GM23248 (cell line): ENCODE results near the gene TESPA1. TPM values are rescaled to one million over a fixed set of nuclear protein-coding genes. Genes with fewer than 3 reads are reported as not detected.

Source experiments
- DNase-seq: peaks from one replicate; pipeline ENCODE4 v3.0.0-alpha.2; 2015
- H2AFZ ChIP-seq: fragments of 200-600 bp; sonication (generic); 2 replicates; pipeline ENCODE4 v1.6.1; 2016; ENCODE audit warnings: antibody characterized with exemption
- H3F3A ChIP-seq: fragments of 200-600 bp; sonication (generic); 2 replicates; pipeline ENCODE4 v1.6.1; 2016; ENCODE audit warnings: mild to moderate bottlenecking, antibody characterized with exemption, mixed run types; ENCODE audit not compliant: insufficient read depth
- H3K27ac ChIP-seq: fragments of 200-600 bp; sonication (generic); 2 replicates; pipeline ENCODE4 v1.5.1; 2016; ENCODE audit warnings: mild to moderate bottlenecking
- H3K27me3 ChIP-seq: fragments of 200-600 bp; sonication (generic); replicated peaks from 2 replicates; pipeline ENCODE4 v1.6.1; 2016; ENCODE audit warnings: mild to moderate bottlenecking; ENCODE audit not compliant: insufficient read depth
- H3K36me3 ChIP-seq: fragments of 200-600 bp; sonication (generic); 2 replicates; pipeline ENCODE4 v1.6.1; 2016; ENCODE audit warnings: low read depth, mild to moderate bottlenecking
- H3K4me1 ChIP-seq: fragments of 200-600 bp; sonication (generic); 2 replicates; pipeline ENCODE4 v1.6.1; 2016; ENCODE audit warnings: mild to moderate bottlenecking; ENCODE audit not compliant: insufficient read depth
- H3K4me2 ChIP-seq: fragments of 200-600 bp; sonication (generic); one replicate; pipeline ENCODE4 v1.6.1; 2016; ENCODE audit warnings: mild to moderate bottlenecking; ENCODE audit not compliant: unreplicated experiment
- H3K4me3 ChIP-seq: fragments of 200-600 bp; sonication (generic); 2 replicates; pipeline ENCODE4 v1.5.1; 2016; ENCODE audit warnings: mild to moderate bottlenecking
- H3K79me2 ChIP-seq: fragments of 200-600 bp; sonication (generic); 2 replicates; pipeline ENCODE4 v1.6.1; 2016; ENCODE audit warnings: mild to moderate bottlenecking; ENCODE audit not compliant: insufficient read depth
- H3K9ac ChIP-seq: fragments of 200-600 bp; sonication (generic); 2 replicates; pipeline ENCODE4 v1.6.1; 2016; ENCODE audit warnings: mild to moderate bottlenecking
- H3K9me2 ChIP-seq: fragments of 200-600 bp; sonication (generic); 2 replicates; pipeline ENCODE4 v1.6.1; 2016; ENCODE audit warnings: mixed run types, mild to moderate bottlenecking, moderate library complexity; ENCODE audit not compliant: insufficient read depth
- H3K9me3 ChIP-seq: fragments of 200-600 bp; sonication (generic); one replicate; pipeline ENCODE4 v1.6.1; 2017; ENCODE audit warnings: low read depth
- H4K20me1 ChIP-seq: fragments of 200-600 bp; sonication (generic); 2 replicates; pipeline ENCODE4 v1.6.0; 2016; ENCODE audit not compliant: insufficient read depth
- EZH2 ChIP-seq: fragments of 200-600 bp; sonication (generic); IDR thresholded peaks from 2 replicates; pipeline ENCODE4 v1.6.1; 2018; ENCODE audit warnings: antibody characterized with exemption, mild to moderate bottlenecking; ENCODE audit not compliant: insufficient read depth, poor library complexity, severe bottlenecking
- EZH2phosphoT487 ChIP-seq: fragments of 200-600 bp; sonication (generic); IDR thresholded peaks from 2 replicates; pipeline ENCODE4 v1.6.1; 2018; ENCODE audit warnings: antibody characterized with exemption, moderate library complexity, mild to moderate bottlenecking, low read depth; ENCODE audit not compliant: insufficient read depth
- WGBS, 2 experiments: methylation state at CpG; one replicate each; pipeline ENCODE4 v1.1.6; 2015 to 2017; ENCODE audit warnings: low lambda C conversion rate in 2 of 2, low coverage in 1 of 2; ENCODE audit errors: missing lambda C conversion rate in 2 of 2; 5-methylcytosine and 5-hydroxymethylcytosine counted together
- in situ Hi-C: fragments of 300-500 bp; cut with MboI; formaldehyde crosslinking; loops from 2 replicates; pipeline ENCODE4 v1.15.0; 2020
- polyA plus RNA-seq: library from polyadenylated mRNA; unstranded; fragments of >200 nt; fragmentation: Nextera tagmentation; extraction: Ambion mirVana; gene quantifications from 2 replicates; pipeline ENCODE4 v1.2.1, GENCODE V29; 2016
- total RNA-seq: library from RNA; depleted of rRNA; stranded (reverse); fragments of >200 nt; shearing (Covaris generic); gene quantifications from 2 replicates; pipeline ENCODE4 v1.2.3, GENCODE V29; 2014; rRNA removed

TESPA1 gene, protein sequence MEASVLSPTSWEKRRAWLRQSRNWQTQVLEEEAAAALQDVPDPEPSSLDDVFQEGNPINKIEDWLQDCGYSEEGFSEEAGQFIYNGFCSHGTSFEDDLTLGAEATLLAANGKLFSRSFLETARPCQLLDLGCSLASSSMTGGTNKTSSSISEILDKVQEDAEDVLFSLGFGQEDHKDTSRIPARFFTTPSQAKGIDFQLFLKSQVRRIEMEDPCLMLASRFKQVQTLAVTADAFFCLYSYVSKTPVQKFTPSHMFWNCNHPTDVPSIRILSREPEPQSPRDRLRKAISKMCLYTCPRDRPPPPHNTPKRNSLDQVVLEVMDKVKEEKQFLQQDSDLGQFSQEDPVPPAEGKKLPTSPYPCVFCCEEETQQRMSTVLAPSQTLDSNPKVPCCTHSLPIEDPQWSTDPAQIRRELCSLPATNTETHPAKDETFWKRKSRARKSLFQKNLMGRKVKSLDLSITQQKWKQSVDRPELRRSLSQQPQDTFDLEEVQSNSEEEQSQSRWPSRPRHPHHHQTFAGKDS
- not detected in 2 replicates for total RNA-seq
- not detected in 2 replicates for polyA plus RNA-seq

DNA sequence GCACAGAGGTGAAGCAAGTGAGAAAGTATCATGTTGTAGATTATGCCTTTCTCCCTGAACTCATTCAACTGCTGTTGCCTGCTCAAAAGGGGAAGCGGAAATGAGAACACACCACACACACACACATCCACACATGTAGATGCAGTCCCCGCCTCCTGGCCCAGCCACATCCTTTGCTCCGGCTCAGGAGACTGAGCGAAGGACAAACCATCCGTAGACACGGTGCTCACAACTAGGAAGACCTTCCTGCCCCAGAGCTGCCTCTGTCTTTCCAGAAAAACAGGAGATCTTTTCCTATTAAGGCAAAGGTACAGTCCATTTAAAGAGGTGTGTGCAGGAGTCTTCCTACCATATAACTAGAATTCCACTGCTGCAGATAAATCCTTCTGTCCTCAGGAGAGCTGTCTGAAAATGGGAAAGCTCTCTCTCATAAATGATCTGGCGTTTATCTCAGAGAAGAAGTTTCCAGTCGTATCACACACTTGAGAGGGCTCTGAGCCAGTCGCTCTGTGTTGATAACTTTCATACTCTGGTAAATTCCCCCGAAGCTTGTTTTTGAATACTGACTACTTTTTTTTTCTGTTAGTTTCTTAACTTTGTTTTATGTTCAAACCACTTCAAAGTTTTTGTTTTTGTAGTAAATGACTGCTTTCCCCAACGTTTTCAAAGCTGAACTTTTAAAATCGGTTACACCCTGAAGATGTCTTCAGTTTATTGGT, at the start of gene TESPA1:
Gene TESPA1 (minus strand): TSS at position 105 of the 719 bp plus-strand sequence. CDS start 10,200 bp downstream, outside the sequence.
- TF ChIP-seq EZH2 = no peak
- no peak for TF ChIP-seq EZH2phosphoT487
- WGBS, 2 experiments = 30 to 42% methylated on average over 12 of the region's 12 CpGs
- in situ Hi-C loops = no loop called here

DNA sequence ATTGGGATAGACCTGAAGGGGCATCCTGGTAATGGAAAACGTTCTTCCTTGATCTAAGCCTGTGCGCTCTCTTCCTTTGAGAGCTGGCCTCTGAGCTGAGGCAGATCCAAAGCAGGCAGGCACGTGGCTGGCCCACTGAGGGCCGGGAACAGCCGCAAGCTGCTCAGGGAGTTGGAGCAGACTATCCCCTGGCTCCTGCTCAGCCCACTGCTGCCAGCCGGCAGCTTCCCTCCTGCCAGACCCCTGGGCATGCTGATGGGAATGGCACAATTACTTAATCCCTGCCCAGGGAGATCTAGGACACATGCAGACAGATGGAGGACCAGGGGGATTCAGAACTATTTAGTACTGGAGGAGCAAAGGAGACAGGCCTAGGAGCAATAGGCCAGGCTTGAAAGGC, 49.7 kb upstream of the TESPA1 start:
- no peak for TF ChIP-seq EZH2
- no peak for TF ChIP-seq EZH2phosphoT487
- H3K9me2 ChIP-seq = no peaks in the 10 kb centered on the region
- in situ Hi-C loops = no loop called here
- H3F3A ChIP-seq = no peaks in the 10 kb centered on the region
- no peaks in the 10 kb centered on the region for H3K36me3 ChIP-seq
- H3K4me2 ChIP-seq = no peak overlapping the region
- H3K27me3 ChIP-seq = peaks cover 4% of the 10 kb centered on the region; the same call in 1 of the 2 replicates
- no peak overlapping the region for H3K9ac ChIP-seq
- no peaks in the 10 kb centered on the region for H4K20me1 ChIP-seq
- no peaks in the 10 kb centered on the region for H3K79me2 ChIP-seq
- 25 to 28% methylated on average over 6 of the region's 6 CpGs for WGBS, 2 experiments
- H3K9me3 ChIP-seq = no peaks in the 10 kb centered on the region
- no peaks in the 10 kb centered on the region for H3K4me1 ChIP-seq
- H3K27ac ChIP-seq = no peak overlapping the region
- H2AFZ ChIP-seq = no peak overlapping the region
- no peak for DNase-seq
- no peak overlapping the region for H3K4me3 ChIP-seq

More for the DNA sequence above, at the start of gene TESPA1:
- no peaks in the 10 kb centered on the region for H4K20me1 ChIP-seq
- H2AFZ ChIP-seq = no peak within 1 kb of the TSS
- no peak within 1 kb of the TSS for H3K9ac ChIP-seq
- H3F3A ChIP-seq = no peaks in the 10 kb centered on the region
- no peak within 1 kb of the TSS for H3K4me3 ChIP-seq
- no peaks in the 10 kb centered on the region for H3K4me1 ChIP-seq
- H3K27ac ChIP-seq = no peak within 1 kb of the TSS
- no peaks in the 10 kb centered on the region for H3K9me2 ChIP-seq
- H3K4me2 ChIP-seq = no peak within 1 kb of the TSS
- DNase-seq = no peak
- H3K27me3 ChIP-seq = peaks cover 14% of the 10 kb centered on the region
- H3K79me2 ChIP-seq = no peaks in the 10 kb centered on the region
- no peaks in the 10 kb centered on the region for H3K36me3 ChIP-seq
- H3K9me3 ChIP-seq = no peaks in the 10 kb centered on the region

DNA sequence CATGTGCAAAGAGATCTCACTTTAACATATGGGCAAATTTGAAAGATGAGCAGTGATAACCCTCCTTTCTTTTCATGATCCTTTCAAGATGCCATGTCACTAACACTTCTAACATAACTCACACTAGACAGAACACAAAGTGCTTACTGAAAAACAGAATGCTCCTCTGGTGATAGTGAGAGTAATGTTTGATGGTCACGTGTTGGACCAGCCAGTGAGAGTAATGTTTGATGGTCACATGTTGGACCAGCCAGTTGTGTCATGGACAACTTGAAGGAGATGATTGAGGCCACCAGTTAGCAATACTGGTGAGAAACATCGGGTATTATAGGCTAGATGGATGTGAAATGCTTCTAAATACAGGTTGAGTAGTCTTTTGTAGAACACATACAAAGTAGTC, 40.9 kb upstream of the TESPA1 start:
- Histone ChIP-seq H3K4me2 (no peak overlapping the region), H3K9me2 (no peaks in the 10 kb centered on the region), H3K9me3 (no peaks in the 10 kb centered on the region), H3K4me1 (no peaks in the 10 kb centered on the region), H3K27ac (no peak overlapping the region), H3K27me3 (no peaks in the 10 kb centered on the region), H3K36me3 (no peaks in the 10 kb centered on the region), H3K9ac (no peak overlapping the region), H2AFZ (no peak overlapping the region), H3K4me3 (no peak overlapping the region), H3F3A (no peaks in the 10 kb centered on the region), H3K79me2 (no peaks in the 10 kb centered on the region), H4K20me1 (no peaks in the 10 kb centered on the region)
- in situ Hi-C loops = no loop called here
- TF ChIP-seq EZH2 = no peak
- TF ChIP-seq EZH2phosphoT487 = no peak
- 2 to 5% methylated on average over 2 of the region's 2 CpGs for WGBS, 2 experiments
- DNase-seq = no peak

DNA sequence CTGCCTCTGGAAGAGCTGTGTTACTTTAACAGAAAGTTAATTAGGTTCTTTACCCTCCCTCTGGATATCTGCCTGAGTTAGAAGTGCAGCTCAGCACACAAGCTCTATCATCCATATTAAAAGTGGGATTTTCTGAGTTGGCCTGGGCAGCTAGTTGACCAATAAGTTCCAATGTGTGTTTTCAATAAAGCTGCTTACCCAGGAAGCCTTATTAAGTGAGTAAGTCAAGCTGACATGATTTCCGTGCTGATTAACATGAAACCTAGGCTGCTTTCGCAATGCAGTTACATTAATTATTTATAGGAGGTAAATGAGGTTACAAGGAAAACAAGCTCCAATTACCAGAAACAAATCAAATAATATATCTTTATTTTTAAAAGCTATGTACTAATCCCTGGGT, 40.0 kb upstream of the TESPA1 start:
- in situ Hi-C loops = no loop called here
- H2AFZ ChIP-seq = no peak overlapping the region
- H3K9ac ChIP-seq = no peak overlapping the region
- H3K4me1 ChIP-seq = no peaks in the 10 kb centered on the region
- no peaks in the 10 kb centered on the region for H4K20me1 ChIP-seq
- no peaks in the 10 kb centered on the region for H3K36me3 ChIP-seq
- TF ChIP-seq EZH2 (no peak), EZH2phosphoT487 (no peak)
- H3K27me3 ChIP-seq = no peaks in the 10 kb centered on the region
- no peak overlapping the region for H3K27ac ChIP-seq
- no peaks in the 10 kb centered on the region for H3K79me2 ChIP-seq
- no peak overlapping the region for H3K4me3 ChIP-seq
- no peaks in the 10 kb centered on the region for H3K9me3 ChIP-seq
- no peaks in the 10 kb centered on the region for H3K9me2 ChIP-seq
- no peak for DNase-seq
- H3K4me2 ChIP-seq = no peak overlapping the region
- no peaks in the 10 kb centered on the region for H3F3A ChIP-seq
- WGBS, 2 experiments = 2 to 6% methylated on average over 2 of the region's 2 CpGs
